ENCODE results near the gene ARHGEF28.

DNA sequence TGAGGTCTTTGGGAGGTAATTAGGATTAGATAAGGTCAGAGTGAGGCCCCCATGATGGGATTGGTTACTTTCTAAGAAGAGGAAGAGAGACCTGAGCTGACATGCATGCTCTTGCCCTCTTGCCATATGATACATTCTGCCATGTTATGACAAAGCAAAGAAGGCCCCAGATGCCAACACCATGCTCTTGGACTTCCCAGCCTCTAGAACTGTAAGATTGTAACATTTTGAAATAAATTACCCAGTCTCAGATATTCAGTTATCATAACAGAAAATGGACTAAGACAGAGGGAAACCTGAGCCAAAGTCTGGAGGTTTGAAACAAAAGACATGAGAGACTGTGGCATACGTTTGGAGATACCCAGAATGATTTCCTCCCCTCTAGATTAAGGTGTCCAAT lies 318.6 kb downstream of the ARHGEF28 start:
- TF ChIP-seq CTCF (IDR thresholded peaks at IDR 0.05) (no peak), POLR2A (IDR thresholded peaks at IDR 0.05) (no peak), POLR2AphosphoS5 (IDR thresholded peaks at IDR 0.05) (no peak), EP300 (IDR thresholded peaks at IDR 0.05) (no peak)

All from upper lobe of left lung (tissue), 4 donors.